ENCODE measurements around the gene UBR2.

Gene UBR2

GRCh38 chr6:42629845-42630244 lies 66.0 kb downstream of the UBR2 start:
- no peak for DNase-seq (ENCODE audit: low read depth)
- TF ChIP-seq CTCF (IDR thresholded peaks at IDR 0.05; ENCODE audit: control insufficient read depth, insufficient read depth, low read depth, low read length, missing control alignments): no peak
- no peak overlapping the region for H3K4me3 ChIP-seq (ENCODE audit: control insufficient read depth, low read depth, low read length)

GRCh38 chr6:42637681-42638080 lies 73.9 kb downstream of the UBR2 start:
- TF ChIP-seq CTCF (IDR thresholded peaks at IDR 0.05; ENCODE audit: control insufficient read depth, insufficient read depth, low read depth, low read length, missing control alignments): no peak
- H3K4me3 ChIP-seq (ENCODE audit: control insufficient read depth, low read depth, low read length): no peak overlapping the region
- DNase-seq (ENCODE audit: low read depth): no peak

- TF ChIP-seq CTCF (IDR thresholded peaks at IDR 0.05; ENCODE audit: control insufficient read depth, insufficient read depth, low read depth, low read length, missing control alignments): no peak
- no peak for DNase-seq (ENCODE audit: low read depth)
- H3K4me3 ChIP-seq (ENCODE audit: control insufficient read depth, low read depth, low read length): no peak overlapping the region
These were observed 79.0 kb downstream of the UBR2 start for GRCh38 chr6:42642794-42643193.

- no peak overlapping the region for H3K4me3 ChIP-seq (ENCODE audit: control insufficient read depth, low read depth, low read length)
- DNase-seq (ENCODE audit: low read depth): no peak
- TF ChIP-seq CTCF (IDR thresholded peaks at IDR 0.05; ENCODE audit: control insufficient read depth, insufficient read depth, low read depth, low read length, missing control alignments): no peak
These were observed 80.4 kb downstream of the UBR2 start for GRCh38 chr6:42644211-42644610.

GRCh38 chr6:42652024-42652746 lies 88.4 kb downstream of the UBR2 start:
- no peak for TF ChIP-seq CTCF (IDR thresholded peaks at IDR 0.05; ENCODE audit: control insufficient read depth, insufficient read depth, low read depth, low read length, missing control alignments)
- H3K4me3 ChIP-seq (ENCODE audit: control insufficient read depth, low read depth, low read length): no peak overlapping the region
- DNase-seq (ENCODE audit: low read depth): no peak

GRCh38 chr6:42653851-42654250 lies 90.0 kb downstream of the UBR2 start:
- no peak for DNase-seq (ENCODE audit: low read depth)
- no peak for TF ChIP-seq CTCF (IDR thresholded peaks at IDR 0.05; ENCODE audit: control insufficient read depth, insufficient read depth, low read depth, low read length, missing control alignments)
- H3K4me3 ChIP-seq (ENCODE audit: control insufficient read depth, low read depth, low read length): no peak overlapping the region
